HG03045 (cell line): Measurements from ENCODE around the gene VAMP8.
"Not testable (repeated sequence)": the region's sequence is repeated elsewhere in the genome, so short reads cannot be mapped to it uniquely, and the experiment has no call there.

Experiments used
- ATAC-seq: cut with Tn5 transposase; IDR thresholded peaks from one replicate; pipeline ENCODE4 v1.9.1; 2021; ENCODE audit warnings: mild to moderate bottlenecking, moderate library complexity; ENCODE audit not compliant: unreplicated experiment

The VAMP8 gene

DNA sequence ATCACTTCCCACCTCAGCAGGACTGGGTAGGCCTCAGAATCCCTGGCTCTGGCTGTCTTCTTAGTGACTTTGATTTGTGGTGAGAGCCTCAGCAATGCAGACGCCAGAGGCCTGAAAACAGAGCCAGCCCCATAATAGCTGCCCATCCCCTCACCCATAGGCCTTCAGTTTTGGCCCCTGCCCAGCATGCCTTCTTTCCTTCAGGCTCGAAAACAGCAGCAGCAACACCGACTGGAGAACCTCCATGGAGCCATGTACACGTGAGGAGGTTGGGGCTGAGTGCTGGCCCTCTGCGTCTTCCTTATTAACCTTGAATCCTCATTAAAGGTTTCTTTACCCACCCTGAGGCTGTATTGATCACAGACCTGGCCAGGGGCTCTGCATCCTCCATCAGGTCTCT lies 19.9 kb downstream of the VAMP8 start:
- ATAC-seq = no peak

DNA sequence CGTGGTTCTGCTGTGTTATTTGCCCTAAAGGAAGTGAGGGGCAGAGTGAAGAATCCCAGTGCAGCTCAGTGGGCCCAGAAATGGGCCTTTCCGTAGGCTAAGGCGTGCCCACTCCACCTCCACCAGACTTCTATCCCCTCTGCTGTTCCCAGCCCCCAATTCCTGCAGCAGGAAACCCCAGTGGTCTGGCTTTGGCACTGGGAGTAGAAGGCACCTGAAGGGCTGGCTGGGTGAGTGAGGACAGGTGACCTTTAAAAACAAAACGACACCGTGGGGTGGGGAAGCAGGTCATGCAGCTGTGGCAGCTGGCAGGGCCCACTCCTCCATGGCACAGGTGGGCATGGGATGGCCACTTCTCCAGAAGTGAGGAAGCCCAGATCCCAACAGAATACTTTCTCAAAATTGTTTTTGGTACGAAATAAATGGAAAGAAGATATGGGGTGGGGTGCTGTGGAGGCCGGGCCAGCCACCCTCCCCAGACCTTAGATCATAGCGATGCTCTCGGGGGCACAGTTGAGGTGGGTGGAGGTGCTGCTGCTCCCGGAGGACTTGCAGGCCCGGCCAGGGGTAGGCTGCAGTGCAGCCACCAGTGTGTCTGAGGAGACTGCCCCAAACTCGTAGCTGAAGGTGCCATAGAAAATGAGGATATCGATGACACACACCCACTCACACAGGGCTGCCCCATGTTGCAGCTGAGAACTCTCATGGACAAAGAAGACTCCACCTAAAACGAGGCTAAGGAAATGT lies 21.4 kb downstream of the VAMP8 start:
- ATAC-seq = no peak

DNA sequence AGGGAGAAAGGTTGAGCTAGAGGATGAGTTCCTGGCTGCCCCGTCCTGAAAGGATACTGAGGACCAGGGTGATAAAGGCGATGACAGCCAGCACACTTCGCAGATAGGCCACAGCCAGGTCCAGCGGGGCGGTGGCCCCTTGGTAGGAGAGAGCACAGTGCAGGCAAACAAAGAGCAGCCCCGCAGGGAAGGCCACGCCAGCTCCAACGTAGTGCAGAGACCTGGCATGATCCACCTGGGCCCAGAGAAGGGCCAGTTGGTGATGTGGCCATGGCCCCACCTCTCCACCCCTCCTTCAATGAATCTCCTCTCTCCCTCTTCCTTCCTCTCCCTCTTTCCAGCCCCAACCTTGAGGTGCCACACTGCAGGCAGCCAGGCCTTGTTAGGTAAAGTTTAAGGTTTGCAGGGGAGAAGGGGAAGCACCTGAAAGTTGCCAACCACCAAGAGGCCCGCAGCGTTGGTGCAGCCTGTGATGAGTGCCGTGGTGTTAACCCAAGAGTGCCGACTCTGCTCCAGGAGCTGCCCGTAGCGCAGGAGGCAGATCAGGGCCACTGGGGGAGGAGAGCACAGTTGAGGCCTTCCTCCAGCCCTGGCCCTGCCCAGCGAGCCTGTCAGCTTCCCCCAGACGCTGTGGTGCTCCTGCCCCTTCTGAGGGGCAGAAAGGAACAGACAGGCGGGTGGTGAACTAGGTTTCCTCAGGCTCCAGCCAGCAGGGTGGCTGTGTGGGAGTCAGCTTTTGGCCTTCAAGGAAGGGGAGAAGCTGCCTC lies 22.3 kb downstream of the VAMP8 start:
- ATAC-seq = no peak

DNA sequence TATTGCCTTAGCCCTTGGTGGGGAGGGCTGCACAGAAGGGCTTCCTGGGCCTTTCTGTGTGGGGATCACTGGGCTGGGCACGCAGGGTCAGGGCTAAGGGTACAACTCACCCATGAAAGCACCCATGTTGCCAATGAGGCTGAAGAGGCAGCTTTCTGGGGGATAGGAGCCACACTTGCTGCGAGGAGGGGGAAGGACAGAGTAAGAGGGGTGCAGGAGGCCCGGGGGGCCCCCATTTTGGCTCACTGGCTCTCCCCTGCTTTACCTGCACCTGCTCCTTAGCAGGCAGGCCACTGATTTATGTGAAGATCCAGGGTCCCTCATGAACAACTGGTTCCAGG lies 22.8 kb downstream of the VAMP8 start:
- ATAC-seq = no peak

DNA sequence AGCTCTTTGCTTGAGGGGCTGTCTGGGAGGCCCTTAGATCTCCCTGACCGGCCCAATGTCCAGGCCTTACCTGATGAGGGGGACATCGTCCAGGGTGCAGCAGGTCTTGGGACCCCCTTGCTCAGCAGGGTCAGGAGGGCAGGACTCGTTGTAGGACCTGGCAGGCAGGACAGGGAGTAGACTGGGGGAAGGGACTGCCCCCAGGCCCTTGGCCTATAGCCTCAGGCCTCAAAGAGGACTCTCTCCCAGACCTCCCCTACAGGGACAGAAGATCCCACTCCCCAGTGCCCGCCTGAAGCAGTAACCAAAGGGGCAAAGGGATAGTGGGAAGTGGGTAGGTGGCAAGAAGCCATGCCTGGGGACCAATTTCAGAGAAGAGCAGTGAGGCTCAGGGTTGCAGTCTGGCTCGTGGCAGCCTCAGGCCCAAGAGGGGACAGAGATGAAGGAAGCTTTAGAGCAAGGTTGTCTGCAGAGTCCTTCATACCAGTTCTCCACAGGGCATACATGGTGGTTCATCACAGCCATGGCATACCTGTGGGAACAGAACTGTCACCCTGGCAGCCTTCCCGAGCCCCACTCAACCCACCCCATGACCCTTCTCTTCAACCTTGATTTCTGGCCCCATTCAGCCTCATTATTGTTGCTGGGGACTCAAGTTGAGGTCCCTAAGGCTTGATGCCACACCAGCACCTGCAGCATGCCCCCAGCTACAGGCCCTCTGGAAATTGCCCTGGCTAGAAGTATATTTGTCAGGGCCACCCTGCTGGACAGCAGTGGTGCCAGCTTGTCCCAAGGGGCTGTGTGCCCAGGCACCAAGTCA lies 23.8 kb downstream of the VAMP8 start:
- no peak for ATAC-seq

DNA sequence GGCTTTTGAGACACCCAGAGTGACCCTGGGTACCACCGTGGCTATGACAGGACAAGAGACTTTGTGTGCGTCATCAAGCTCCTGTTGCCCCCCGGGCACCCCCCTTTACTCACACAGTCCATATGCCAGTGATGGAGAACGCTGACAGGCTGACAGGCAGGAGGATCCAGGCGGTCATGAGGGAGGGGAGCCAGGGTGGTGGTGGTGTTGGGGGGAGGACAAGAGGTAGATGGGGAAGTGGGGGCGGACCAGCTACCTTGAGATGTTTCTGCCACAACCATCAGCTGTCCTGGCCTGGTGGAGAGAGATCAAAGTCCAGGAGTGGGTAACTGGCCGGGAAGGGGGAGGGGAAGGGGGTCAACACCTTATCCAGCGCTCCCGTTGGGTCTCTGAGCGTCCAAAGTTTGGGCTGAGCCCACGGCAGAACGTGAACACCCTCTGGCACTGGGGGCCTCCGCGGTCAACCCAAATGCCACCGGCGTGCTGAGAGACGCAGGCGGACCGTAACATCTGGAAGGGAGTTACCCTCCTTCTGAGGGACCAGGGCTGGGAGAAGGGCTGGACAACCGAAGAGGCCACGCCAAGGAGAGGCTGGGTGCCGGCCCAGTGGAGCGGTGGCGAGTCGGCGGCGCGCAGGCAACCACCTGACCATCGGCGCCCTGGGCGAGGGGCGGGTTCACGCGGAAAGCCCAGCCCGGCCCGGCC lies 24.5 kb downstream of the VAMP8 start:
- ATAC-seq = peak; percentile 44

DNA sequence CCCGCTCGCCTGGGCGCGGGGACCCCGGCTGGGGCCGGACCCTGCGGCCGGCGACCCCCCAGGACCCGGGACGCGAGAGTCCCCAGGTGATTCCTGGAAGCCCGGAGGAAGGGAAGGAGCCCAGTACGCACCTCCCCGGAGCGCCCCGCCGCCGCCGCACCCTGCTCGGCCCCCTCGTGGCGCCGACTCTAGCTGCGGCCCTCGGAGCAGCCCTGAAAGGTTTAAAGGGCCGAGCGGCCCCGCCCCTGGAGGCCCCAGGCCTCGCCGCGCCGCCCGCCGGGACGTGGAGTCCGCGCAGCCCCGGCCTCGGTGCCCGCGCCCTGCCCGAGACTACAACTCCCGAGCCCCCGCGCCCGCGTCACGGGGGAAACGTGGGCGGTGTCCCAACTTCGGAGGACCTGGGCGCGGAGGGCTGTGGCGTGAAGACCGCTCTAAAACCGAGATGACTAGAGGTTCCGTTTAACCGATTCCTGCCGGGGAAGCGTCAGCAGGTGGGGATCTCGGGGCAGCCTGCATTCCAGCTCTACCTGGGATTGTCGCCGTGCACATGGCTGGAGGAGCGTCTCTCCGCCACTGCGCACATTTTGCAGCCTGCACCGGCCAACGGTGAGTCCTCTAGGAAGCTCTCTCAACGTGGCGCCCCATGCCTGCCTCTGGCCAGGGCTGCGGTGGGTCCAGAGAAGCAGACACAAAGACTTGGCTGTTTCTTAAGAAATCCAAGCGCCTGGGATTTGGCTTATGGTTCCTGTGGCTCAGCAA lies 25.3 kb downstream of the VAMP8 start, which contains the start of gene TMEM150A:
Gene TMEM150A, minus strand, starts transcription at position 223 of the 759 bp plus-strand sequence. CDS start 750 bp downstream, outside the sequence.
- peak; percentile 96 for ATAC-seq

DNA sequence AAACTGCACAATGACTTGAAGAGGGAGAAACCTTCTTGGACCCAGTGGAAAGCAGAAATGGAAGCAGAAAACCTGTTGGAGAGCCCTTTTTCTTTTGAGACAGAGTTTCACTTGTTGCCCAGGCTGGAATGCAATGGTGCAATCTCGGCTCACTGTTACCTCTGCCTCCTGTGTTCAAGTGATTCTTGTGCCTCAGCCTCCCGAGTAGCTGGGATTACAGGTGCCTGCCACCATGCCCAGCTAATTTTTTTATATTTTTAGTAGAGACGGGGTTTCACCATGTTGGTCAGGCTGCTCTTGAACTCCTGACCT lies 26.7 kb downstream of the VAMP8 start:
- not testable (repeated sequence) for ATAC-seq

DNA sequence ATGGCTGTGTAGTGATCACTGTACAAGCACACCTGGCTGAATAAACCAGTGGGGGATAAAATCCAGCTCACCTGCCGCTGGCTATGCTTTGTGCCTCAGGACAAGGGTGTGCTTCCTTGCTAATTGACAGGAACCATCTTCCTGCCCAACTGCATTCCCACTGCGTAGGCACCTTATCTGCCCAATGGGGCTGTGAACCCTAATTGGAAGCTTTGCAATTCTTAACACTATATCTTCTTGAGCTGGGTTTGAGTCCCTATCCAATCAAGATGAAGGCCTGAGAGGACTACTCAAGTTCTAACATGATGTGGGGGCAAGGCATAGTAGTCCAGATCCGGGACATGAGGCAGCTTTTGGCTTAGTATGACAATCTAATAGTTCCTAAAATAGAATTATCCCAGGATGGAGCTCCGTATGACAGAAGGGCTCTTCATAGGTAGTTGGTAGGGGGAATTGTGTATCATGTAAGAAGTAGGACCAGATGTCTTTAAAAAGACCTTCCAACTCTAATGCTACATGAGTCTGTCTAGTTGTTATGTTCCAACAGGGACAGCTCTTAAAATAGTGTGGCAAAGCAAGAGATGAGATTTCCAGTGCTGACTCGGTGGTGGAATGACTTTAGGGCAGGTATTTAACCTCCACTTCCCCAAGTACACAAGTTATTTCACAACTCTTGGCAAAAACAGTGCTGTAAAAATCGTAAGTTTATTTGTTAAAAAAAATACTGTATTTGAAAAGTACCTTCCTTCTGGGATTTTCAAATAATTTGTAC lies 27.4 kb downstream of the VAMP8 start:
- ATAC-seq = no peak

DNA sequence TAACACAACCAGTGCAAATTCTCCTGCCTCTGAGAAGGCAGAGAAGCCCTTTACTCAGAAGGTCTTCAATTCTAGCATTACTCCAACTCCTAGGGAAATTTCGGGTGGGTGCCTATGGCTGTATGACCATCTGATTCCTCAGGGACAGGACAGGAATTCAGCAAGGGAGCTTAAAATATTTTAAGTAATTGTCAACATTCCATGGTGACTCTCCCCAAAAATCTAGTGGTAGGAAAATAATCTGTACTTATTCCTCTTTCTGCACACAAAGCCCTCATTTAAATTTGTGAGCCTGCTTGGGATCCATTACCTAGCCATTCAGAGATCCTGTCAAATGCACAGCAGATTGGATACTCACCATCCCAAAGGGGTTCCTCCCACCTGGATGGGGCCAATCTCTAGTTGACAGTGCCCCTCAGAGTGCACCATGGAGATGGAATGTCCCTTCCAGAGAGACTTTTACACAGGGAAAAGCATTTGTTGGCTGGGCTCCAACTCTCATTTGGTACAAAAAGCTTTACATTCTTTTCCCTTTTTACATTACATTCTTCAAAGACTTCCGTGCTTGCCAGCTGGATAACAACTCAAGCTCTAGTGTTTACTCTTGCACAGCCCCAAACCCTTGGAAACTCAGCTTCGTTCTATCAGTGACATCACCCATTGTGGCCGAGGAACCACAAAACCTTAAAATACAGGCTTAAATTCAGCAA lies 28.2 kb downstream of the VAMP8 start:
- no peak for ATAC-seq

DNA sequence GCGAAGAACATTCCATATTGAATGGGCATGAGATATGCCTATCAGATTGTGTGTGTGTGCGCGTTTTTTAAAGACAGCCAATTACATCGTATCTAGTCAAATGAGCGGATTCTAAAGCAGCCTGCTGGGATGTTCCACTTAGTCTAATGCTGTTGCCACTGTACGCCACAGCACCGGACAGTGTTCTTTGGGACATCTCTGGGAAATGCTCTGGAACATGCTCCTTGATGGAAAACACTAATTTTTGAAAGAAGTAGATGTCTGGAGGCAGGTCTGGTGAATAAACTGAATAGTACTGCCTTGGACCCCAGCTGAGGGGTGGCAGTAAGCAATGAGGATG lies 28.7 kb downstream of the VAMP8 start:
- ATAC-seq = no peak

DNA sequence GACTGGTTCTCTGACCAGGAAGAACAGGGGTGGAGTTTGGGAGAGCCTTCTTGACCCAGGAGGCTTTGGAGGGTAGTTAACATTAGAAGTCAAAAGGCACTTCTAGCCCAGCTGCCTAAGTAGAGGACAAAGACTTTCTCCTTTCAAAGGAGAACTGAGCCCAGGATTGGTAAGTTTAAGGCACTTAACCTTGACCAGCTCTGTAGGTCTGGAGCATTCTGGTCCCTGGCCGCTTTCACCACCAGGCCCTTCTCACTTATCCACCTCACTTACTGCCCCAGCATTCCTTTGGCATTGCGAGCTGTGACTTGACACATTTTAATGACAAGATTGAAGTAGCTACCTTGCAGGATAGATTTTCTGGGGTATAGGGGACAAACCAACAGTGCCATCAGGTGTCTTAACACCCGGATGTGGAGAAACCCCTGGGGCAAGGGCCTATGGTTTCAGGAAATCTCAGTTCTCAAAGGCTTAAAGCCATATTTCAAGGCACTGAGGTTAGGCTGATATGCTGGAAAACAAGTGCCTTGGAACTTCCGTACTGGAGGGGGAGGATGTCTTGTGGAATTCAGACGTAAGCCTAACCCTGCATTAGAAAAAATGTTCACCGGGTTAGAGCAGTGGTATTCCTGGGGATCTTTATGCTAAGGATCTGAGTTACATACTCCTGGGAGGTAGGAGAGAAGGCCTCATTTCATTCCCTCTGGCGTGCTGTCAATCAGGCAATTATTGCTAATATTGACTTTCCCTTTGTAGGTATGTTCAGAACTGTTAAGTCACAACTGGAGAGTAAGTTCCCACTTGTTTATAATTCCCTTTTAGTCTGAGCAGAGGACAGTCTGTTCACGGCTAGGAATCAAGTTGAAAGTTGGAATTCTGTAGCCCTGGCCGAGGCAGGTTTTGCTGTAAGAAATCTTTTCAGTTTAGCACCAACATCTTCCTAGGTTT lies 30.2 kb downstream of the VAMP8 start:
- no peak for ATAC-seq

DNA sequence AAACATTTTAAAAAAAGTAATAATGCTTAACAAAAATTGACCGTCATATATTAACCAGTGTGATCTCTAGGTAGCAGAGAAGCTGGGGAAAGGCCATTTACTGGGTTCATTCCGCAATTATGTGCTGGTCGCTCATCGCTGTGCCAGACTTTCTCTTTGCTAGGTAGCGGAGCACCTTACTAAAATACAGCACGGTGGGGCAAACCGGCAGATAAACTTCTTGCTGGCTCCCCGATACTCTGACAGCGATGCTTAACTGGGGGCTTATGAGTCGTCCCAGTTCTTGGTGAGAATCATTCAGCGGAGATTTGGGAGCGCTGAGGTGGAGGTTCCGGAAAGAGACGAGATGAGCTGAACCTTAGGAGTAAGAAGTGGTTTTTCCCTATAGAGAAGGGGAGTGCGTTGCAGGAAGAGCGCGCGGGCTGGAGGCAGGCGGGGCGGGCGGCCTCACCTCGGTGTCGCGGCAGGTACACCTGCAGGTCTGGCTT lies 33.9 kb downstream of the VAMP8 start:
- ATAC-seq = no peak

DNA sequence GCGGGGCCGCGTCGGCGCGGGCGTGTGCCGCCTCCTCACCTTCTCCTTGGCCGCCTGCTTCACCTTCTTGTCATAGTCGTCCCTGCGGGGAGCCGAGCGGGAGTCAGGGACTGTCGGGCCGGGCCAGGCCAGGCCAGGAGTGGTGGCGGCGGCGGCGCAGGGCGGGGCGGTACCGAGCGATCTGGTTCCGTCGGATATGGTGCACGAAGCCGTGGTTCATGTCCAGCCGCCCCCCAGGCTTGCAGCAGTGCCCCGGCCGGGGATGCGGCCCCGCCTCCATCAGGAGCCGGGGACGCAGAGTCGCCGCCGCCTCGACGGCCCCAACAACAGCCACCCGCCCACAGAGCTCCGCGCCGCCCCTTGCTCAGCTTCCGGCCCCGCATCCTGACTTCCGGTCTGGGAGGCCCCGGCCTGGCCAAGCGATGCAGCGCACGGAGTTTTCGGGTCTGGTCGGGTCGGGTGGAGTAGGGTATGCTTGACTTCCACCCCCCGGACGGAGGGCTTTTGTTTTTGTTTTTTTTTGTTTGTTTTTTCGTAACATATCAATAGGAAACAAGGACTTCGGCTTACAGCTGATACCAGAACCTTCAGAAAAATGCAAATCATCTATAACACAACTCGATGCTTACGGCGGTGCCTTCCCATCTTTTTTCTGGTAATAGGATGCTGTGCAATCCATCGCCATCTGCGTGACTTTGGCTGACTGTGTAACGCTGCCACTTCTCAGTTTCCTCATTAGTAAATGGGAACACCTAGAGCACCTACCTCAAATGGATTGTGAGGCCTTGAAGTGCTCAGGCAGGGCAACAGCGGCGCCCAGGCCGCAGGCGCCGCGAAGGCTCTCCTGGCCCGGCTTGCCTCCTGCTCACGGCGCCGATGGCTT lies 34.6 kb downstream of the VAMP8 start, which contains the start of gene C2orf68:
Gene C2orf68, minus strand, starts transcription at position 362 of the 883 bp plus-strand sequence. Its CDS starts 82 bp downstream, at position 280.
- ATAC-seq = peak; percentile 79

DNA sequence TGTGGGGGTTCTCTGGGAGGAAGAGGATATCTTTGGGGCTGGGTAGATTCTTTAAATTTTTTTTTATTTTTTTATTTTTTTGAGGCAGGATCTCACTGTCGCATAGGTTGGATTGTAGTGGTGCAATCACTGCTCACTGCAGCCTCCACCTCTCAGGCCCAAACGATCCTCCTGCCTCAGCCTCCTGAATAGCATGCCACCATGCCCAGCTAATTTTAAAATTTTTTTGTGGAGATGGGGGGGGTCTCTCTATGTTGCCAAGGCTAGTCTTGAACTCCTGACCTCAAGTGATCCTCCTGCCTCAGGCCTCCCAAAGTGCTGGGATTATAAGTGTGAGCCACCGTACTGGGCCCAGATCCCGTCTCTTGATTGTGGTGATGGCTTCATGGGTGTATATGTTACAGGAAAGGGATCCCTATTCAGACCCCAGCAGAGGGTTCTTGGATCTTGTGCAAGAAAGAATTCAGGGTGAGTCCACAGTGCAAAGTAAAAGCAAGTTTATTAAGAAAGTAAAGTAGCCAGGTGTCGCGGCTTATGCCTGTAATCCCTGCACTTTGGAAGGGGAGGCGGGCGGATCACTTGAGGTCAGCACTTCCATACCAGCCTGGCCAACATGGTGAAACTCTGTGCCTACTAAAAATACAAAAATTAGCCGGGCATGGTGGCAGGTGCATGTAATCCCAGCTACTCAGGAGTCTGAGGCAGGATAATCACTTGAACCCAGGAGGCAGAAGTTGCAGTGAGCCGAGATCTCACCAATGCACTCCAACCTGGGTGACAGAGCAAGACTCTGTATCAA lies 36.5 kb downstream of the VAMP8 start:
- ATAC-seq = no peak

DNA sequence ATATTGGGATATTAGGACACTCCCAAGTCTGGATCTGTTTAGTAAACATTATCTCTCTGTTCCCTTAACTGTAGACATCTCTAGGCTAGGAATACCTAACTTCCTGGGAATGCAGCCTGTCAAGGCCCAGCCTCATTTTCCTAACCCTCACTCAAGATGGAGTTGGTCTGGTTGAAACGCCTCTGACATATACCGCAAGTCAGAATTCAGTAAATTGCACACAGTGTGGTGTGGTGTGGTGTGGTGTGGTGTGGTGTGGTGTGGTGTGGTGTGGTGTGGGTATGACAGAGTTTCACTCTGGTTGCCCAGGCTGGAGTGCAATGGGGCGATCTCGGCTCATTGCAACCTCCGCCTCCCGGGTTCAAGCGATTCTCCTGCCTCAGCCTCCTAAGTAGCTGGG lies 37.4 kb downstream of the VAMP8 start:
- ATAC-seq = not testable (repeated sequence)
